ENCODE data around the gene ANXA8. TPM values are rescaled to one million over a fixed set of nuclear protein-coding genes. Genes with fewer than 3 reads are reported as not detected.
"Not testable (repeated sequence)": the region's sequence is repeated elsewhere in the genome, so short reads cannot be mapped to it uniquely, and the experiment has no call there.

Gene ANXA8
- total and polyA plus RNA-seq, 2 experiments from 2014 or later = 0.27 to 0.87 TPM

DNA sequence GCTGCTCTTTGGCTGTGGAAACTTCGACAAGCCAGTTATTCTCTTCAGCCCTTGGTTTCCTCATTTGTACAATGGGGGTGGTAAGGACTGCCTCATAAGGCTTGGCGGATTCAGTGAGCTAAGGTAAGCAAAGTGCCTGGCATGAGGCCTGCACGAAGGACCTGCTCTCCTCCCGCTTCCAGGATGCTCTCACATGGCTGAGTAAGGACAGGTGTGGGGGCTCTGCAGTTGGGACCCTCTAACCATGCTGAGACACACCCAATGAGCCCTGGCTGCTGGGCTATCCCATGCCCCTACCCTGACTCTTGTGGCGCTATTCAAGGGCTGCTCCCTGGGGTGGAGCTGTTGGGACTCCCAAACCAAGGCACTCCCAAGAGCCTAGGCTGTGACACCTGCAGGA is 8.8 kb downstream of the ANXA8 start:
- not testable (repeated sequence) for H3K9me3 ChIP-seq (ENCODE audit: low read depth); H3K4me1 ChIP-seq (ENCODE audit: low read depth); H3K27me3 ChIP-seq; DNase-seq (ENCODE audit: low read depth in 1 of 2, low spot score in 1 of 2); H3K4me3 ChIP-seq; H3K27ac ChIP-seq; H3K36me3 ChIP-seq

DNA sequence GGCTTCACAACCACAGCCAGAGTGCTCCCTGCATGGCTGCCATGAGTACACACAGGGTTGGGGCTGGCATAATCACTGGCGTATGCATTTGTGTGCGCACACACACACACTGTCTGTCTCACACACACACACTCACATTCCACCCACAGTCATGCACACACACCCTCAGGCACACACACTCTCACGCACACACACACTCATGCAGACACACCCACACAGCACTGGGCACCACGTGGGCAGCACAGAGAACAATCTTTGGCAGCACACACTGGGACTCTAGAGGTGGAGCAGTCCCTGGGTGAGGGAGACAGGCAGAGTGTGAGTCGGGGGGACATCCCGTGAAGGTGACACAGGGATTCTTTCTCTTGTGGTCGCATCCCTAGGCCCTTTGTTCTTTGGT is 10.4 kb downstream of the ANXA8 start:
- not testable (repeated sequence) for DNase-seq (ENCODE audit: low read depth in 1 of 2, low spot score in 1 of 2); H3K9me3 ChIP-seq (ENCODE audit: low read depth); H3K4me3 ChIP-seq; H3K27me3 ChIP-seq; H3K27ac ChIP-seq; H3K36me3 ChIP-seq; H3K4me1 ChIP-seq (ENCODE audit: low read depth)

DNA sequence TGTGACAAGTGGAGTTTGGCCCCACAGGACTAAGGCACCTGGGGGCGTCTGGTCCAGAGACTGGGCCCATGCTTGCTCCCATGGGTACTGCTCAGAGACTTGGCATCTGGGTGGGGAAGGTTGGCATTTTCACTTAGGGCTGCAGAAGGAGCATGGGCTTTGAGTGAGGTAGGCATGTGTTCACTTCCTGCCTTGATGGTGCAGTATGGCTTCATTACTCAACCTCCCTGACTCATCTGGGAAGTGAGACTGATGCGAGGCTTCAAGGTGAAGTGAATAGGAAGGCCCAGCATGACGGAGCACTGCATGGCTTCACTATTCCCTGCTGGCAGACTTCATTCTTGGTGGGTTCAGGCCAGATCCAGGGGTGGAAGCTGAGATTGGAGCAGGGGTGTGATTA is 11.3 kb downstream of the ANXA8 start:
- not testable (repeated sequence) for H3K36me3 ChIP-seq; H3K27ac ChIP-seq; DNase-seq (ENCODE audit: low read depth in 1 of 2, low spot score in 1 of 2); H3K9me3 ChIP-seq (ENCODE audit: low read depth); H3K4me1 ChIP-seq (ENCODE audit: low read depth); H3K4me3 ChIP-seq; H3K27me3 ChIP-seq

DNA sequence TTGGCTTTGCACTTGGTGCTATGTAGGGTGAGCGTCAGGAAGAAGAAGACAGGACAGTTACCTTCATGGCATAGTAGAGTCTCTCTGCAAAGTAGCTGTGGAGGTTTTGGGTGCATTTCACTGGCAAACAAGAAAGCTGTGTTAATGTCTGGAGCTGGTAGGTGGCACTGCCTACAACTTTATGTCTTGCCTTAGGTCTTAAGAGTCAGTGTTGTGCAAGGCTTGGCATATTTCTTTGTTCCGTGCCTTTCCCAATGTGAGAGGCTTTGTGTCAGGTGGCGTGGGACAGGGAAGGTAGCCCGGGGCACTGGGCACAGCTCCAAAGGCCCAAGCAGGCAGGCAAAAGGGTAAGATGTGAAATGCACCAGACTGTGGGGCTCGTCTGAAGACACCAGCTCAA is 11.8 kb downstream of the ANXA8 start:
- not testable (repeated sequence) for H3K9me3 ChIP-seq (ENCODE audit: low read depth); DNase-seq (ENCODE audit: low read depth in 1 of 2, low spot score in 1 of 2); H3K4me3 ChIP-seq; H3K27me3 ChIP-seq; H3K36me3 ChIP-seq; H3K4me1 ChIP-seq (ENCODE audit: low read depth); H3K27ac ChIP-seq

DNA sequence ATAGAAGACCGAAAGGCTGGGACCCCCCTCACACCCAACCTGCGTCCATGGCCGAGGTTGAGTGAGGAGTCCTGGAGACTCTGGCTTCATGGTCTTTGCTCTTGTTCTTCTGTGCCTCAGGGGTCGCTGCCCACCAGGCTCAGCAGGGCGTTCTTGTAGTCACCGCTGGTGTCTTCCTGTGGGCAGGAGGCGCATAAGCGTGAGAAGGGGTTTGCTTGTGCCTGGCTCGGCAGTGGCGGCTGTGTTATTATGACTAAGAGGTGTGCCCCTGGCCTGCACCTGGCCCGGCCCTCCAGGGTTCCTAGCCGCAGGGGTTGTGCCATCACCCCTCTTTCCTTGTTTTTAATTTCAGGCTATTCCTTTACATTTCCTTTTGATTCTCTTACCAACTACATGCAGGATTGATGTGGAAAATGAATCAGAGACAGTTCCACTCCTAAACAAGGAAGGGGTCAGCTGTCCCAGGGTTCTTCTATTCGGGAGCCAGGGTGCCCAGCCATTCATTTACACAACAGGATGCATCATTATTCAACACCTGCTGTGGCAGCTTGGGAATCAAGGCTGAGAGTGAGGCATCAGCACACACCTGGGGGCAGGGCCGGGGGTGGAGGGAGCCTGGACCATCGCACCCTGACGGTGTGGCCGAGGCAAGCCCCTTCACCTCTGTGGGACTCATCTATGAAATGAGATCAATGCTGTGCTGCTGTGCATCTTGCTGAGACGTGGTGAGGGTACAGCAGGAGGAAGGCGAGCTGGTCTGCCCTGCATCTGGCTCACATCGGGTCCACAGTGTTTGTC is 15.0 kb downstream of the ANXA8 start:
- not testable (repeated sequence) for H3K36me3 ChIP-seq; H3K4me1 ChIP-seq (ENCODE audit: low read depth); H3K9me3 ChIP-seq (ENCODE audit: low read depth); H3K27ac ChIP-seq; H3K27me3 ChIP-seq; H3K4me3 ChIP-seq; DNase-seq (ENCODE audit: low read depth in 1 of 2, low spot score in 1 of 2)

DNA sequence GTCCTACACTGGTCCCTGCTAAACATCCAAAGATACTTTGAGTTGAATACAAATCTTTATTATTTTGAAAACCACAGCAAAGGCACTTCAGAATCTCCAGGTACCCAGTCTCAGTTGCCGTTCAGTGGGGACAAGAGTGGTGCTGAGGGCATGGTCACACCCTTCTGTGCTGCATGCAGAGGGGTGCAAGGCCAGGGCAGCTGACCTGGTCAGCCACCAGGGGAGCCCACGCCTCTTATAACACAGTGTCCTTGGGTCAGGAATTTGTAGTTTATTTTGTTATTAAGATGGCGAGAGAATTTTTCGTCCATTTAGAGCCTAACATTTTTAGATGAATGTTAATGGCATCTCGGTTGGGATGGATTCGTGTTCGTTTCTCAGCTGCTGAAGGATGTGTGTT is 16.0 kb downstream of the ANXA8 start:
- H3K36me3 ChIP-seq; H3K9me3 ChIP-seq (ENCODE audit: low read depth); DNase-seq (ENCODE audit: low read depth in 1 of 2, low spot score in 1 of 2); H3K27ac ChIP-seq; H3K4me1 ChIP-seq (ENCODE audit: low read depth); H3K4me3 ChIP-seq; H3K27me3 ChIP-seq: not testable (repeated sequence)

DNA sequence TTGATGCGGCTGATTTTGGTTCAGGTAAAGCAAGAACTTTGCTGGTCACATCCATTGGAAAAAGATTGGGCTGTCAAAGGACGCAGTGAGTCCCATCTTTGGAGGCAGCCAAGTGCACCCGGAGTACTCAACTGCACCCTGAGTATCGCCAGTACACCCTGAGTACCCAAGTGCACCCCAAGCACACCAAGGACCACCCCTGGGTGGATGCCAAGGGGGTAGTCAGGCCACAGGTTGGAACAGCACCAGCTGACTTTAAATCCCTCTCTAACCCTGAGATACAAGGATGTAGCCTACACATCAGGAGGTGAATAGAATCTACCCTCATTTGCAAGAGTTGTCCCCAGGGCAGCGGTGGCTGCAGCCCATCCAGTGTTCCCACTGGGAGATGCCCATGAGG is 16.5 kb downstream of the ANXA8 start:
- H3K36me3 ChIP-seq; H3K27ac ChIP-seq; H3K27me3 ChIP-seq; H3K4me1 ChIP-seq (ENCODE audit: low read depth); H3K4me3 ChIP-seq; H3K9me3 ChIP-seq (ENCODE audit: low read depth); DNase-seq (ENCODE audit: low read depth in 1 of 2, low spot score in 1 of 2): not testable (repeated sequence)

DNA sequence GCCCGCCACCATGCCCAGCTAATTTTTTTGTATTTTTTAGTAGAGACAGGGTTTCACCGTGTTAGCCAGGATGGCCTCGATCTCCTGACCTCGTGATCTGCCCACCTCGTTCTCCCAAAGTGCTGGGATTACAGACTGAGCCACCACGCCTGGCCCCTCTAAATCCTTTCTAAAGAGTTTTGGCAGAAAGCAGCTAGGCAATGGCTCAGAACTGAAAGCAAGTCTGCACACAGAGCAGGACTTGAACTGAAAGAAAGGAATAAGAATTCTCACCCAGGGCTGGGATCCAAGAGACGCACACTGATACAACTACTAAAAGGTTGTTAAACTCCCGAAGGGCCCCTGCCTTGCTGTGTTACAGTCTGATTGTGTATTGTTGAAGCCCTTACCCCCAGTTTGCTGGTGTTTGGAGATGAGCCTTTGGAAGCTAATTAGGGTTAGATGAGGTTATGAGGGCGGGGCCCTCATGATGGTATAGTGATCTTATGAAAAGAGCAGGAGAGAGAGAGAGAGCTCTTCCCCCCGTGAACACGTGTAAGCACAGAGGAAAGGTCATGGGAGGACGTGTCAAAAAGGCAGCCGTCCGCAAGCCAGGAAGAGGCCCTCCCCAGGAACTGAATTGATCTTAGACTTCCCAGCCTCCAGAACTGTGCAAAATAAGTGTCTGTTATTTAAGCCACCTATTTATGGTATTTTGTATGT is 18.5 kb downstream of the ANXA8 start:
- not testable (repeated sequence) for H3K27ac ChIP-seq; H3K9me3 ChIP-seq (ENCODE audit: low read depth); DNase-seq (ENCODE audit: low read depth in 1 of 2, low spot score in 1 of 2); H3K4me3 ChIP-seq; H3K27me3 ChIP-seq; H3K36me3 ChIP-seq; H3K4me1 ChIP-seq (ENCODE audit: low read depth)

DNA sequence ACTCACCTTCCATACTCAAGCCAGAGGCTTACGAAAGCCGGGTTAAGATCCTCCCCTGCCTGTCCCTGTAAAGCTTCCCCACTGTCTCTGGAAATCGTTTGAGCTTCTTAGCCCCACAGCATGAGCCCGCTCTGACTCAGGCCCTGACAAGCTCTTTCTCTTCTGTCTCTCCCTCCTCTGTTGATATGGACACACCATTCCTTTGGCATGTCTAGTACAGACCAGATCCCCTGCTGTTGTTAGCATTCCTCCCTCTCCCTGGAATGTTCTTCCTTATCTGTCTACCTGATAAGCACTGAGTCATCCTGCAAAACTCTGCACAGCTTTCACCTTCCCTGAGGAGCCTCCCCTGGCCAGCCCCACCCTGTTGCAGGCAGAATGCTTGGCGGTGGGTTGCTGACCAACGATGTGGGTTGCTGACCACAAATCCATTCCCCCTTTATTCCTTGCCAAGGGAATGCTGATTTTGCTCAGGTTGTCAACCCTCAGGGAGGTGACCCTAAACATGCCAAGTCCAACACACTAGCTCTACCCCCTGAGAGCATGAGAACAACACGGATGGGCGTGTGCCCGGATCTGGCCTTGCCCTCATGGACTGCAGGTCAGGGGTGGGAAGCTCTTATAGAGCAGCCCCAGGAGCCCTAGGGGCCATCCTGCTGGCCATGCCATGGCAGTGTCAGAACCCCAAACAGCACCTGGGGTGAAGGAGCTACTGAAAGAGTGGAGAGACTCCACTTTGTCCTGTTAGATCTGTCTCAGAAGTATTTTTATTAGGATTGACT is 21.1 kb downstream of the ANXA8 start:
- not testable (repeated sequence) for H3K27me3 ChIP-seq; DNase-seq (ENCODE audit: low read depth in 1 of 2, low spot score in 1 of 2); H3K4me1 ChIP-seq (ENCODE audit: low read depth); H3K27ac ChIP-seq; H3K4me3 ChIP-seq; H3K36me3 ChIP-seq; H3K9me3 ChIP-seq (ENCODE audit: low read depth)

DNA sequence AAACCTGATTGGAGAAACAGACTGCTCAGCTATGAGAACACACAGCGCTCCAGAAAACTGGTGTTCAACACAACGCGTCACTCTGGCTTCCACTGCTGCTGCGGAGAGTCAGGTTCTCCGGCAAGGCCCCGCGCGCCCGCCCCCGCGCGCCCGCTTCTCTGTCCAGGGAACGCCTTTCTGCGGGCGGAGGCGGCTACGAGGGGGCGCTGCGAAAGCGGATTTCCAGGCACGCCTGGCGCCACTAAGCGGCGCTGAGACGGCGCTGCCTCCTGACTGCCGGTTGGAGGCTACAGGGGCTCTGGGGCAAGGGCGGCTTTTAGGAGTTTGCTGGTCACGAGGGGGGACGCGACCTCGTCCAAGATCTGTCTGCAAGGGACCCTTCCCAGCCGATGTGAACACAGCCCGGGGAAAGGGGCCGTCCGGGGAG is 22.6 kb downstream of the ANXA8 start:
- not testable (repeated sequence) for H3K27me3 ChIP-seq; H3K4me3 ChIP-seq; H3K4me1 ChIP-seq (ENCODE audit: low read depth); H3K9me3 ChIP-seq (ENCODE audit: low read depth); H3K27ac ChIP-seq; H3K36me3 ChIP-seq
- TF ChIP-seq, protein P1, sequence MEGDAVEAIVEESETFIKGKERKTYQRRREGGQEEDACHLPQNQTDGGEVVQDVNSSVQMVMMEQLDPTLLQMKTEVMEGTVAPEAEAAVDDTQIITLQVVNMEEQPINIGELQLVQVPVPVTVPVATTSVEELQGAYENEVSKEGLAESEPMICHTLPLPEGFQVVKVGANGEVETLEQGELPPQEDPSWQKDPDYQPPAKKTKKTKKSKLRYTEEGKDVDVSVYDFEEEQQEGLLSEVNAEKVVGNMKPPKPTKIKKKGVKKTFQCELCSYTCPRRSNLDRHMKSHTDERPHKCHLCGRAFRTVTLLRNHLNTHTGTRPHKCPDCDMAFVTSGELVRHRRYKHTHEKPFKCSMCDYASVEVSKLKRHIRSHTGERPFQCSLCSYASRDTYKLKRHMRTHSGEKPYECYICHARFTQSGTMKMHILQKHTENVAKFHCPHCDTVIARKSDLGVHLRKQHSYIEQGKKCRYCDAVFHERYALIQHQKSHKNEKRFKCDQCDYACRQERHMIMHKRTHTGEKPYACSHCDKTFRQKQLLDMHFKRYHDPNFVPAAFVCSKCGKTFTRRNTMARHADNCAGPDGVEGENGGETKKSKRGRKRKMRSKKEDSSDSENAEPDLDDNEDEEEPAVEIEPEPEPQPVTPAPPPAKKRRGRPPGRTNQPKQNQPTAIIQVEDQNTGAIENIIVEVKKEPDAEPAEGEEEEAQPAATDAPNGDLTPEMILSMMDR (IDR thresholded peaks at IDR 0.05; ENCODE audit: low read depth, low read length) = peak; percentile 46
- DNase-seq (ENCODE audit: low read depth in 1 of 2, low spot score in 1 of 2) = peak; percentile 71 to 84
